Measurements from ENCODE around the gene CDS1.

Gene CDS1

DNA sequence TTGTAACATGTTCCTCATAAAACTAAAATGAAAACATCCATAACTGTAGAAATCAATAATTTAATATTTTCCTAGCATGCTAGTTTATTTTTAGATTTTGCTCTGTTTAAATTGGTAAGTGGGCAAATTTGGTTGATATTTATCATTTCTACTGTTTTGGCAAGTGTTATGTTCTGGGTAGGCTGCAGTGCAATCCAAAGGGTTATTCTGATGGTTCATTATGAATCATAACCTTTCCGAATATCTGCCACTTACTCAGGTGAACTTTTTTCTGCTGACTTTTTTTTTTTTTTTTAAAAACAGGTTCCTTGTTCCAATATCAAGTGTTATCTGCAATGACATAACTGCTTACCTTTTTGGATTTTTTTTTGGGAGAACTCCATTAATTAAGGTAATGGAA lies 52.0 kb downstream of the CDS1 start:
- no peak overlapping the region for H3K27ac ChIP-seq (replicated peaks)
- H3K4me3 ChIP-seq (replicated peaks; ENCODE audit: insufficient read depth, low read length) = no peak overlapping the region
- TF ChIP-seq, protein P1, sequence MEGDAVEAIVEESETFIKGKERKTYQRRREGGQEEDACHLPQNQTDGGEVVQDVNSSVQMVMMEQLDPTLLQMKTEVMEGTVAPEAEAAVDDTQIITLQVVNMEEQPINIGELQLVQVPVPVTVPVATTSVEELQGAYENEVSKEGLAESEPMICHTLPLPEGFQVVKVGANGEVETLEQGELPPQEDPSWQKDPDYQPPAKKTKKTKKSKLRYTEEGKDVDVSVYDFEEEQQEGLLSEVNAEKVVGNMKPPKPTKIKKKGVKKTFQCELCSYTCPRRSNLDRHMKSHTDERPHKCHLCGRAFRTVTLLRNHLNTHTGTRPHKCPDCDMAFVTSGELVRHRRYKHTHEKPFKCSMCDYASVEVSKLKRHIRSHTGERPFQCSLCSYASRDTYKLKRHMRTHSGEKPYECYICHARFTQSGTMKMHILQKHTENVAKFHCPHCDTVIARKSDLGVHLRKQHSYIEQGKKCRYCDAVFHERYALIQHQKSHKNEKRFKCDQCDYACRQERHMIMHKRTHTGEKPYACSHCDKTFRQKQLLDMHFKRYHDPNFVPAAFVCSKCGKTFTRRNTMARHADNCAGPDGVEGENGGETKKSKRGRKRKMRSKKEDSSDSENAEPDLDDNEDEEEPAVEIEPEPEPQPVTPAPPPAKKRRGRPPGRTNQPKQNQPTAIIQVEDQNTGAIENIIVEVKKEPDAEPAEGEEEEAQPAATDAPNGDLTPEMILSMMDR (IDR thresholded peaks at IDR 0.05; ENCODE audit: insufficient read depth, low read length) = no peak
- TF ChIP-seq, protein P2, sequence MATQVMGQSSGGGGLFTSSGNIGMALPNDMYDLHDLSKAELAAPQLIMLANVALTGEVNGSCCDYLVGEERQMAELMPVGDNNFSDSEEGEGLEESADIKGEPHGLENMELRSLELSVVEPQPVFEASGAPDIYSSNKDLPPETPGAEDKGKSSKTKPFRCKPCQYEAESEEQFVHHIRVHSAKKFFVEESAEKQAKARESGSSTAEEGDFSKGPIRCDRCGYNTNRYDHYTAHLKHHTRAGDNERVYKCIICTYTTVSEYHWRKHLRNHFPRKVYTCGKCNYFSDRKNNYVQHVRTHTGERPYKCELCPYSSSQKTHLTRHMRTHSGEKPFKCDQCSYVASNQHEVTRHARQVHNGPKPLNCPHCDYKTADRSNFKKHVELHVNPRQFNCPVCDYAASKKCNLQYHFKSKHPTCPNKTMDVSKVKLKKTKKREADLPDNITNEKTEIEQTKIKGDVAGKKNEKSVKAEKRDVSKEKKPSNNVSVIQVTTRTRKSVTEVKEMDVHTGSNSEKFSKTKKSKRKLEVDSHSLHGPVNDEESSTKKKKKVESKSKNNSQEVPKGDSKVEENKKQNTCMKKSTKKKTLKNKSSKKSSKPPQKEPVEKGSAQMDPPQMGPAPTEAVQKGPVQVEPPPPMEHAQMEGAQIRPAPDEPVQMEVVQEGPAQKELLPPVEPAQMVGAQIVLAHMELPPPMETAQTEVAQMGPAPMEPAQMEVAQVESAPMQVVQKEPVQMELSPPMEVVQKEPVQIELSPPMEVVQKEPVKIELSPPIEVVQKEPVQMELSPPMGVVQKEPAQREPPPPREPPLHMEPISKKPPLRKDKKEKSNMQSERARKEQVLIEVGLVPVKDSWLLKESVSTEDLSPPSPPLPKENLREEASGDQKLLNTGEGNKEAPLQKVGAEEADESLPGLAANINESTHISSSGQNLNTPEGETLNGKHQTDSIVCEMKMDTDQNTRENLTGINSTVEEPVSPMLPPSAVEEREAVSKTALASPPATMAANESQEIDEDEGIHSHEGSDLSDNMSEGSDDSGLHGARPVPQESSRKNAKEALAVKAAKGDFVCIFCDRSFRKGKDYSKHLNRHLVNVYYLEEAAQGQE (IDR thresholded peaks at IDR 0.05; ENCODE audit: insufficient replicate concordance, low read depth) = no peak
- TF ChIP-seq GABPA (IDR thresholded peaks at IDR 0.05; ENCODE audit: low read depth) = no peak
- no peak for TF ChIP-seq POLR2AphosphoS5 (IDR thresholded peaks at IDR 0.05; ENCODE audit: low read depth)
- TF ChIP-seq SPI1 (IDR thresholded peaks at IDR 0.05; ENCODE audit: borderline replicate concordance, low read depth) = no peak
- H3K27me3 ChIP-seq (ENCODE audit: insufficient read depth, poor library complexity, severe bottlenecking) = no peaks in the 10 kb centered on the region
- DNase-seq (ENCODE audit: low read depth in 1 of 2, low spot score in 1 of 2) = no peak

DNA sequence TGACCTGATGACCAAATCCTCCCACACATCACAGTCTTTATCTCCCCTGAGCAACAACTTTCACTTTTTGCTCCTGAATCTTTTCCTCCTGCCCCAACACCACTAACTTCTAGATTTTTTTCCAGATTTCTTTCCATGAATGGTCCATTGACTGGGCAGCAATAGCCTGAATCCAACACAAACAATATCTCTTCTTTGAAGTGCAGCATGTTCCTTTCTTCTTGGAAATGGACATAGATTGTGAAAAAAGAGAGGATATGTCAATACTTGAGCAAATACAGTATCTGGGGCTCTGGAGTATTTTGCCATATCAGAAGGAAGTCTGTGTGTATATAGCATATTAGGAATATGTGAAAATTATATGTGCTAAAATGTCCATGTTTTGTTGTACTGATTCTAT lies 55.2 kb downstream of the CDS1 start:
- Histone ChIP-seq H3K27ac (replicated peaks) (no peak overlapping the region), H3K27me3 (ENCODE audit: insufficient read depth, poor library complexity, severe bottlenecking) (no peaks in the 10 kb centered on the region), H3K4me3 (replicated peaks; ENCODE audit: insufficient read depth, low read length) (no peak overlapping the region)
- TF ChIP-seq, protein P1 (IDR thresholded peaks at IDR 0.05; ENCODE audit: insufficient read depth, low read length) = no peak
- no peak for TF ChIP-seq GABPA (IDR thresholded peaks at IDR 0.05; ENCODE audit: low read depth)
- no peak for TF ChIP-seq SPI1 (IDR thresholded peaks at IDR 0.05; ENCODE audit: borderline replicate concordance, low read depth)
- TF ChIP-seq POLR2AphosphoS5 (IDR thresholded peaks at IDR 0.05; ENCODE audit: low read depth) = no peak
- TF ChIP-seq, protein P2 (IDR thresholded peaks at IDR 0.05; ENCODE audit: insufficient replicate concordance, low read depth) = no peak
- DNase-seq (ENCODE audit: low read depth in 1 of 2, low spot score in 1 of 2) = no peak

DNA sequence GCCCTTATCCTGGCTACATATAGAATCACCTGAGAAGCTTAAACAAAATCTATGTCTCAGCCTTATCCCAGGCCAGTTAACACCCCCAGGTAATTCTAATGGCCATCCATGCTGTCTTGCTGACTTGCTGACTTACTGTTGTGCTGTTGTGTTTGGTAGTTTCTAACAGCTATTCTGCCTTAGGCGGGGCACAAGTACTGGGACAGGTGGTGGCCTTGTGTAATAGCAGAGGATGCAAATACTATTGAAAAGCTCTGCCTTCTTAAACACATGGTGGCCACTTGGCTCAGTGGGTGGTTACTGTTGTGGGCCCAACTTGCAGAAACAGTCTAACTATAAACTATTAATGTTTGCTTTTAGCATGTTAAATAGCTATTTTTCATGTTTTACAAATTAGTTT lies 56.2 kb downstream of the CDS1 start:
- TF ChIP-seq GABPA (IDR thresholded peaks at IDR 0.05; ENCODE audit: low read depth) = no peak
- TF ChIP-seq, protein P1 (IDR thresholded peaks at IDR 0.05; ENCODE audit: insufficient read depth, low read length) = no peak
- TF ChIP-seq, protein P2 (IDR thresholded peaks at IDR 0.05; ENCODE audit: insufficient replicate concordance, low read depth) = no peak
- TF ChIP-seq SPI1 (IDR thresholded peaks at IDR 0.05; ENCODE audit: borderline replicate concordance, low read depth) = no peak
- TF ChIP-seq POLR2AphosphoS5 (IDR thresholded peaks at IDR 0.05; ENCODE audit: low read depth) = no peak
- H3K27ac ChIP-seq (replicated peaks) = no peak overlapping the region
- no peak overlapping the region for H3K4me3 ChIP-seq (replicated peaks; ENCODE audit: insufficient read depth, low read length)
- no peak for DNase-seq (ENCODE audit: low read depth in 1 of 2, low spot score in 1 of 2)
- no peaks in the 10 kb centered on the region for H3K27me3 ChIP-seq (ENCODE audit: insufficient read depth, poor library complexity, severe bottlenecking)

All from HL-60 (cell line).